Fibroblast of pulmonary artery (primary cell): ENCODE results near the gene ECT2L.

Experiments
- DNase-seq: peaks from one replicate; pipeline ENCODE4 v3.0.0-alpha.2; 2010; ENCODE audit warnings: low read depth
- H3K4me3 ChIP-seq: replicated peaks from 2 replicates; pipeline ENCODE4 v1.5.1; 2011; ENCODE audit warnings: low read depth, mild to moderate bottlenecking, control low read depth, low read length, moderate library complexity
- TF ChIP-seq, protein P1 (sequence below): IDR thresholded peaks from 2 replicates; pipeline ENCODE4 v1.5.1; 2011; ENCODE audit warnings: mild to moderate bottlenecking, control low read depth, low read length, inconsistent platforms; ENCODE audit errors: missing control alignments

ECT2L gene

DNA sequence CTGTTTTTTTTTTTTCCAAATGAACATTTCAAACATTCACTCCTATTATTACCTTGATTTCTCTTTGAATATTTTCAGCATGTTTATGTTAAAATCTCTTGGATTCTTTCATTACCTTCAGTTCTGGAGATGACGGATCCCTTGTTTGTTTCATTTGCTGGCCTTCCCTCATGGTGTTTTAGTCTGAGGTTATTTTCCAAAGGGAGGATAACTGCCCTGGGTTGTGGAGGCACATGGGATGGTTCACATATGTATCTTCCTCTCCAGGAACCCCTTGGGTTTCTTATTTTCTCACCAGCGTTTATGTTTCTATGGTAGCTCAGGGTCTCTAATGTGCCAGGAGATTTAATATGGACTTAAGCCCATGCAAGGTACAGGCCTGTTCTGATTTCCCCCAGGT is 36.3 kb downstream of the ECT2L start:
- no peak for DNase-seq
- TF ChIP-seq, protein P1, sequence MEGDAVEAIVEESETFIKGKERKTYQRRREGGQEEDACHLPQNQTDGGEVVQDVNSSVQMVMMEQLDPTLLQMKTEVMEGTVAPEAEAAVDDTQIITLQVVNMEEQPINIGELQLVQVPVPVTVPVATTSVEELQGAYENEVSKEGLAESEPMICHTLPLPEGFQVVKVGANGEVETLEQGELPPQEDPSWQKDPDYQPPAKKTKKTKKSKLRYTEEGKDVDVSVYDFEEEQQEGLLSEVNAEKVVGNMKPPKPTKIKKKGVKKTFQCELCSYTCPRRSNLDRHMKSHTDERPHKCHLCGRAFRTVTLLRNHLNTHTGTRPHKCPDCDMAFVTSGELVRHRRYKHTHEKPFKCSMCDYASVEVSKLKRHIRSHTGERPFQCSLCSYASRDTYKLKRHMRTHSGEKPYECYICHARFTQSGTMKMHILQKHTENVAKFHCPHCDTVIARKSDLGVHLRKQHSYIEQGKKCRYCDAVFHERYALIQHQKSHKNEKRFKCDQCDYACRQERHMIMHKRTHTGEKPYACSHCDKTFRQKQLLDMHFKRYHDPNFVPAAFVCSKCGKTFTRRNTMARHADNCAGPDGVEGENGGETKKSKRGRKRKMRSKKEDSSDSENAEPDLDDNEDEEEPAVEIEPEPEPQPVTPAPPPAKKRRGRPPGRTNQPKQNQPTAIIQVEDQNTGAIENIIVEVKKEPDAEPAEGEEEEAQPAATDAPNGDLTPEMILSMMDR: no peak

GRCh38 chr6:138833816-138834539 is 38.1 kb downstream of the ECT2L start:
- peak; percentile 85 for DNase-seq
- no peak overlapping the region for H3K4me3 ChIP-seq
- TF ChIP-seq, protein P1: no peak

More for the DNA sequence above, 36.3 kb downstream of the ECT2L start:
- H3K4me3 ChIP-seq: no peak overlapping the region

- H3K4me3 ChIP-seq: no peak overlapping the region
- TF ChIP-seq, protein P1: no peak
- no peak for DNase-seq
These were observed 41.4 kb downstream of the ECT2L start for GRCh38 chr6:138837246-138837645.

GRCh38 chr6:138844192-138844591 is 48.3 kb downstream of the ECT2L start:
- TF ChIP-seq, protein P1: no peak
- DNase-seq: peak; percentile 91
- no peak overlapping the region for H3K4me3 ChIP-seq

DNA sequence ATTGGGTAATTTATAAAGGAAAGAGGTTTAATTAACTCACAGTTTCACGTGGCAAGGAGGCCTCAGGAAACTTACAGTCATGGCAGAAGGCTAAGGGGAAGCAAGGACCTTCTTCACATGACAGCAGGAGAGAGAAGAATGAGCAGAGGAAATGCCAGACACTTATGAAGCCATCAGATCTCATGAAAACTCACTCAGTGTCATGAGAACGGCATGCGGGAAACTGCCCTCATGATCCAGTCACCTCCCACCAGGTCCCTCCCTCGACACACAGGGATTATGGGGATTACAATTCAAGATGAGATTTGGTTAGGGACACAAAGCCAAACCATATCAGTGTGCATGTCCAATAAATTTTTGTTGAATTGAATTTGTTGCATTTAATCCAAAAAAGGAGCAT is 52.0 kb downstream of the ECT2L start:
- H3K4me3 ChIP-seq: no peak overlapping the region
- TF ChIP-seq, protein P1: no peak
- no peak for DNase-seq

DNA sequence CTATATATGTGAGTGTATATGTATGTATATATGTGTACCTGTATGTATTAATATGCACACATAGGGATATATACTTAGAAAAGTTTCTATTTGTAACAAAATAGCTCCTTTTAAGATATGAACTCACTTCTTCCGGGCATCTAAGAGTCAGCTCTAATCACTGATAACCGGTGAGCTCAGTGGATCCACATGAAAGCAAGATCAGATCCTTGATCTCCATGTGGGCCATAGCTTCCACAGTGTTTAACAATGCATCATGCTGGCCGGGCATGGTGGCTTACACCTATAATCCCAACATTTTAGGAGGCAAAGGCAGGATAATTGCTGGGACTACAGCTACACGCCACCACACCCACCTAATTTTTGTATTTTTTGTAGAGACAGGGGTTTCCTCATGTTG is 52.6 kb downstream of the ECT2L start:
- H3K4me3 ChIP-seq: no peak overlapping the region
- DNase-seq: no peak
- TF ChIP-seq, protein P1: no peak

- TF ChIP-seq, protein P1: no peak
- no peak overlapping the region for H3K4me3 ChIP-seq
These were observed 53.9 kb downstream of the ECT2L start for GRCh38 chr6:138849791-138850190.

More at GRCh38 chr6:138849791-138850190, 53.9 kb downstream of the ECT2L start:
- no peak for DNase-seq
